GM12875 (cell line): ENCODE measurements around the gene GJA10.

Experiments
- H3K4me3 ChIP-seq: one replicate; pipeline ENCODE4 v1.5.1; 2011; ENCODE audit warnings: low read depth, low read length, control low read depth
- CTCF ChIP-seq: IDR thresholded peaks from 2 replicates; pipeline ENCODE4 v1.5.1; 2011; ENCODE audit warnings: low read depth, mild to moderate bottlenecking, control low read depth, inconsistent platforms, low read length, moderate library complexity, borderline replicate concordance; ENCODE audit not compliant: insufficient read depth

GJA10 gene

GRCh38 chr6:89940225-89941027 lies 46.2 kb downstream of the GJA10 start:
- H3K4me3 ChIP-seq: no peak overlapping the region
- peak; percentile 63; the same call in 1 of the 2 replicates for TF ChIP-seq CTCF

- H3K4me3 ChIP-seq: no peak overlapping the region
- TF ChIP-seq CTCF: no peak
These were observed 46.9 kb downstream of the GJA10 start for GRCh38 chr6:89941031-89941762.

GRCh38 chr6:89941763-89942497 lies 47.7 kb downstream of the GJA10 start:
- TF ChIP-seq CTCF: no peak
- no peak overlapping the region for H3K4me3 ChIP-seq

GRCh38 chr6:89942601-89943000 lies 48.3 kb downstream of the GJA10 start:
- no peak overlapping the region for H3K4me3 ChIP-seq
- no peak for TF ChIP-seq CTCF

- TF ChIP-seq CTCF: no peak
- H3K4me3 ChIP-seq: no peak overlapping the region
These were observed 50.0 kb downstream of the GJA10 start for GRCh38 chr6:89944181-89944755.

- no peak overlapping the region for H3K4me3 ChIP-seq
- peak; percentile 16; the same call in 1 of the 2 replicates for TF ChIP-seq CTCF
These were observed 50.6 kb downstream of the GJA10 start for GRCh38 chr6:89944826-89945407.
